Endothelial cell of umbilical vein (primary cell): ENCODE results near the gene FBXL17. TPM values are rescaled to one million over a fixed set of nuclear protein-coding genes. Genes with fewer than 3 reads are reported as not detected.

Source experiments
- BruUV-seq: library from RNA; stranded (reverse); fragments of 400-500 nt; replicated peaks from 2 replicates; lab custom pipeline; 2021; lab: Mats Ljungman, UMichigan
- CTCF ChIA-PET: fragments of 300-600, 350-600 bp; sonication (Branson Sonifier 250); formaldehyde crosslinking; loops from one replicate; lab custom pipeline; 2021; ENCODE audit warnings: antibody characterized with exemption, inconsistent platforms; lab: Charles Lee
- POLR2A ChIA-PET: fragments of 300-600, 350-600 bp; sonication (Branson Sonifier 250); formaldehyde crosslinking; loops from one replicate; lab custom pipeline; 2021; ENCODE audit warnings: antibody characterized with exemption, inconsistent platforms; lab: Charles Lee
- DNase-seq: peaks from one replicate; pipeline ENCODE4 v3.0.0-alpha.2; 2011; ENCODE audit warnings: low read depth, low spot score
- FAIRE-seq: peaks from 2 replicates; lab custom pipeline; 2011; peaks lifted over from hg19 to GRCh38; lab: Jason Lieb, UNC
- H2AFZ ChIP-seq: 2 replicates; pipeline ENCODE4 v1.6.0; 2012; ENCODE audit warnings: low read depth, low read length, control low read depth, inconsistent platforms
- H3K27ac ChIP-seq: 2 replicates; pipeline ENCODE4 v1.5.1; 2011; ENCODE audit warnings: low read depth, mild to moderate bottlenecking, control low read depth, low read length, moderate library complexity; ENCODE audit not compliant: insufficient read depth
- H3K27me3 ChIP-seq, 2 experiments: 2 replicates each; pipeline versions ENCODE4 v1.6.0 to v1.6.1; 2011; ENCODE audit warnings: low read length in 2 of 2, mixed read lengths in 1 of 2; ENCODE audit not compliant: control insufficient read depth in 2 of 2, insufficient read depth in 2 of 2
- H3K36me3 ChIP-seq, 2 experiments: 2 replicates in 1 of 2; 3 replicates in 1 of 2; pipeline ENCODE4 v1.5.1; 2011; ENCODE audit warnings: low read length in 2 of 2, mild to moderate bottlenecking in 1 of 2, moderate library complexity in 1 of 2; ENCODE audit not compliant: control insufficient read depth in 2 of 2, insufficient read depth in 2 of 2; ENCODE audit errors: extremely low read depth in 1 of 2
- H3K4me1 ChIP-seq: 3 replicates; pipeline ENCODE4 v1.5.1; 2011; ENCODE audit warnings: mild to moderate bottlenecking, low read length; ENCODE audit not compliant: control insufficient read depth, insufficient read depth; ENCODE audit errors: extremely low read depth
- H3K4me2 ChIP-seq: 2 replicates; pipeline ENCODE4 v1.6.1; 2011; ENCODE audit warnings: low read length, control low read depth, mixed read lengths; ENCODE audit not compliant: insufficient read depth
- H3K4me3 ChIP-seq, 3 experiments: fragments of 200-600 bp in 1 of 3; sonication (generic), shearing (Covaris generic) in 1 of 3; replicated peaks in 1 of 3; 2 replicates each; pipeline ENCODE4 v1.5.1; 2011 to 2016; ENCODE audit warnings: control low read depth in 3 of 3, low read length in 3 of 3, mild to moderate bottlenecking in 2 of 3, inconsistent platforms in 1 of 3, low read depth in 1 of 3, moderate library complexity in 1 of 3; ENCODE audit not compliant: insufficient read depth in 1 of 3
- H3K79me2 ChIP-seq: 2 replicates; pipeline ENCODE4 v1.6.0; 2012; ENCODE audit warnings: low read length, inconsistent platforms; ENCODE audit not compliant: control insufficient read depth, insufficient read depth
- H3K9ac ChIP-seq: replicated peaks from 2 replicates; pipeline ENCODE3; 2011; ENCODE audit warnings: low read length, control low read depth; ENCODE audit not compliant: insufficient read depth; ENCODE audit errors: extremely low read depth
- H3K9me1 ChIP-seq: replicated peaks from 3 replicates; pipeline ENCODE4 v1.6.0; 2011; ENCODE audit warnings: mild to moderate bottlenecking, low read length; ENCODE audit not compliant: control insufficient read depth, insufficient read depth; ENCODE audit errors: extremely low read depth
- H3K9me3 ChIP-seq: replicated peaks from 2 replicates; pipeline ENCODE4 v1.5.1; 2012; ENCODE audit warnings: low read length, inconsistent platforms; ENCODE audit not compliant: control insufficient read depth, insufficient read depth
- H4K20me1 ChIP-seq: replicated peaks from 2 replicates; pipeline ENCODE3; 2011; ENCODE audit warnings: mild to moderate bottlenecking, low read length; ENCODE audit not compliant: control insufficient read depth, insufficient read depth; ENCODE audit errors: extremely low read depth
- CTCF ChIP-seq, 2 donors: IDR thresholded peaks; 1 replicate in 1 of 2; 2 replicates in 1 of 2; pipeline ENCODE4 v1.5.1; 2011; ENCODE audit warnings: low read length in 2 of 2, mild to moderate bottlenecking in 2 of 2, moderate library complexity in 2 of 2, control low read depth in 1 of 2, inconsistent platforms in 1 of 2, low read depth in 1 of 2; ENCODE audit not compliant: insufficient read depth in 1 of 2; ENCODE audit errors: extremely low read depth in 1 of 2
- EZH2 ChIP-seq: IDR thresholded peaks from 2 replicates; pipeline ENCODE4 v1.6.1; 2012; ENCODE audit warnings: borderline replicate concordance, low read depth, mild to moderate bottlenecking, moderate library complexity, low read length, inconsistent platforms; ENCODE audit not compliant: severe bottlenecking
- FOS ChIP-seq: IDR thresholded peaks from 2 replicates; pipeline ENCODE4 v1.6.1; 2011; ENCODE audit warnings: mild to moderate bottlenecking, low read length, moderate library complexity, borderline replicate concordance; ENCODE audit not compliant: insufficient read depth
- GATA2 ChIP-seq: IDR thresholded peaks from 2 replicates; pipeline ENCODE4 v1.7.0; 2011; ENCODE audit warnings: low read depth, mild to moderate bottlenecking, moderate library complexity, mixed read lengths, low read length; ENCODE audit not compliant: insufficient read length, insufficient read depth
- JUN ChIP-seq: IDR thresholded peaks from 2 replicates; pipeline ENCODE4 v1.6.1; 2011; ENCODE audit warnings: borderline replicate concordance, low read depth; ENCODE audit not compliant: insufficient read length, insufficient read depth
- MAX ChIP-seq: IDR thresholded peaks from 2 replicates; pipeline ENCODE4 v1.6.1; 2011; ENCODE audit not compliant: insufficient read depth, insufficient read length
- MYC ChIP-seq: IDR thresholded peaks from one replicate; pipeline ENCODE4 v1.6.1; 2011; ENCODE audit warnings: mild to moderate bottlenecking, low read depth, low read length
- POLR2A ChIP-seq: IDR thresholded peaks from 2 replicates; pipeline ENCODE4 v1.6.1; 2012; ENCODE audit warnings: low read depth, mild to moderate bottlenecking, control low read depth, low read length
- POLR2AphosphoS5 ChIP-seq: IDR thresholded peaks from 2 replicates; pipeline ENCODE4 v1.6.1; 2012; ENCODE audit warnings: low read depth, mild to moderate bottlenecking, control low read depth, low read length, moderate library complexity; ENCODE audit not compliant: insufficient read depth
- dilution Hi-C: fragments of 300-500 bp; cut with MboI; formaldehyde crosslinking; loops from one replicate; pipeline ENCODE4 v1.15.0; 2019; ENCODE audit warnings: low sequenced_read_pairs; ENCODE audit not compliant: extremely low pct_ligation_motif_present
- intact Hi-C: fragments of 100-400 bp; cut with micrococcal nuclease; formaldehyde crosslinking; loops from one replicate; pipeline ENCODE4 v1.10.0; 2022
- polyA plus RNA-seq, 4 experiments: library from polyadenylated mRNA; depleted of rRNA in 3 of 4; stranded (reverse) in 3 of 4; unstranded in 1 of 4; fragments of >200 nt; gene quantifications; 2 replicates each; pipeline versions ENCODE4 v1.2.1 to v1.2.3, GENCODE V29; 2011 to 2012; ENCODE audit warnings: missing spikeins in 1 of 4
- total RNA-seq: library from RNA; stranded (reverse); gene quantifications from 2 replicates; pipeline ENCODE4 v1.2.3, GENCODE V29; 2021

The FBXL17 gene
- total and polyA plus RNA-seq, 2 donors (not counting 3 experiments of a cell fraction or from before 2014, with no cell fraction given), result 2.7 to 8.8 TPM

- TF ChIP-seq MYC (no peak), JUN (no peak), MAX (no peak), POLR2A (no peak), CTCF (IDR thresholded peaks at IDR 0.05; ENCODE audit: extremely low read depth in 1 of 2, insufficient read depth in 1 of 2, low read depth in 1 of 2, low read length in 2 of 2) (no peak), FOS (no peak), POLR2AphosphoS5 (no peak), EZH2 (no peak), GATA2 (no peak)
- H3K4me1 ChIP-seq, result no peaks in the 10 kb centered on the region
- H3K36me3 ChIP-seq, result no peaks in the 10 kb centered on the region
- dilution Hi-C loops (no loop called here), intact Hi-C loops (no loop called here)
- H4K20me1 ChIP-seq, result no peaks in the 10 kb centered on the region
- H3K4me2 ChIP-seq, result no peak overlapping the region
- no peaks in the 10 kb centered on the region for H3K27me3 ChIP-seq
- no TSS peak for BruUV-seq
- no peaks in the 10 kb centered on the region for H3K79me2 ChIP-seq
- no peak overlapping the region for H3K4me3 ChIP-seq
- DNase-seq (no peak), FAIRE-seq (no peak)
- ChIA-PET CTCF (interaction anchor here (1.0 kb wide), 1 partner anchor 10 kb away, joined by 3 read pairs; no protein-coding TSS in a partner anchor), POLR2A (no interaction called here)
- H3K9me3 ChIP-seq, result no peaks in the 10 kb centered on the region
- H2AFZ ChIP-seq, result no peak overlapping the region
- no peak overlapping the region for H3K27ac ChIP-seq
- no peak overlapping the region for H3K9ac ChIP-seq
- no peaks in the 10 kb centered on the region for H3K9me1 ChIP-seq
These were observed 444.7 kb downstream of the FBXL17 start for GRCh38 chr5:107937204-107937603.
